ENCODE measurements around the gene RORC. TPM values are rescaled to one million over a fixed set of nuclear protein-coding genes. Genes with fewer than 3 reads are reported as not detected.

RORC gene
- total RNA-seq, 4 donors from 2014 or later, result 0.13 to 1.8 (median 1.4) TPM; not detected in 1

GRCh38 chr1:151814971-151815545 lies 16.5 kb downstream of the RORC start:
- no peak for ATAC-seq
- no peak for TF ChIP-seq EP300 (IDR thresholded peaks at IDR 0.05)
- no peaks in the 10 kb centered on the region for H3K36me3 ChIP-seq
- no peaks in the 10 kb centered on the region for H3K9me3 ChIP-seq
- H3K27me3 ChIP-seq, result peaks cover 3% of the 10 kb centered on the region
- no peak overlapping the region for H3K27ac ChIP-seq
- 72 to 100% methylated on average over 1 to 2 of the region's 8 CpGs for WGBS, 2 donors (ENCODE audit: low coverage in 1 of 2)
- no peaks in the 10 kb centered on the region for H3K4me1 ChIP-seq
- H3K4me3 ChIP-seq, result no peak overlapping the region

GRCh38 chr1:151814426-151814825 lies 17.2 kb downstream of the RORC start:
- Histone ChIP-seq H3K27ac (no peak overlapping the region), H3K9me3 (no peaks in the 10 kb centered on the region), H3K36me3 (no peaks in the 10 kb centered on the region), H3K4me3 (no peak overlapping the region), H3K4me1 (no peaks in the 10 kb centered on the region), H3K27me3 (no peaks in the 10 kb centered on the region)
- no peak for TF ChIP-seq EP300 (IDR thresholded peaks at IDR 0.05)
- no peak for TF ChIP-seq POLR2A (IDR thresholded peaks at IDR 0.05)
- no peak for TF ChIP-seq CTCF (IDR thresholded peaks at IDR 0.05)
- no peak for TF ChIP-seq POLR2AphosphoS5 (IDR thresholded peaks at IDR 0.05)
- ATAC-seq, result no peak
- WGBS, 2 donors (ENCODE audit: low coverage in 1 of 2), result 78 to 80% methylated on average over 1 to 10 of the region's 15 CpGs

- no peak for ATAC-seq
- no peak for TF ChIP-seq POLR2A (IDR thresholded peaks at IDR 0.05)
- no peak for TF ChIP-seq CTCF (IDR thresholded peaks at IDR 0.05)
- no peak for TF ChIP-seq EP300 (IDR thresholded peaks at IDR 0.05)
- no peak for TF ChIP-seq POLR2AphosphoS5 (IDR thresholded peaks at IDR 0.05)
- Histone ChIP-seq H3K27me3 (no peaks in the 10 kb centered on the region), H3K36me3 (no peaks in the 10 kb centered on the region), H3K9me3 (no peaks in the 10 kb centered on the region), H3K4me3 (no peak overlapping the region), H3K4me1 (no peaks in the 10 kb centered on the region), H3K27ac (no peak overlapping the region)
- WGBS, 2 donors (ENCODE audit: low coverage in 1 of 2), result 54 to 83% methylated on average over 1 to 3 of the region's 12 CpGs
Measured at GRCh38 chr1:151813271-151813977, 18.2 kb downstream of the RORC start.

GRCh38 chr1:151811181-151811580 lies 20.4 kb downstream of the RORC start:
- H3K27ac ChIP-seq, result no peak overlapping the region

GRCh38 chr1:151809985-151810556 lies 21.5 kb downstream of the RORC start:
- Histone ChIP-seq H3K36me3 (no peaks in the 10 kb centered on the region), H3K4me1 (no peaks in the 10 kb centered on the region), H3K27me3 (peaks cover 9% of the 10 kb centered on the region), H3K27ac (no peak overlapping the region), H3K4me3 (no peak overlapping the region), H3K9me3 (no peaks in the 10 kb centered on the region)
- 93 to 100% methylated on average over 1 of the region's 1 CpG for WGBS, 2 donors (ENCODE audit: low coverage in 1 of 2)
- ATAC-seq, result no peak
- TF ChIP-seq EP300 (IDR thresholded peaks at IDR 0.05) (no peak), POLR2A (IDR thresholded peaks at IDR 0.05) (no peak), CTCF (IDR thresholded peaks at IDR 0.05) (no peak), POLR2AphosphoS5 (IDR thresholded peaks at IDR 0.05) (no peak)

More at GRCh38 chr1:151811181-151811580, 20.4 kb downstream of the RORC start:
- no peaks in the 10 kb centered on the region for H3K36me3 ChIP-seq
- peak; percentile 51 for ATAC-seq
- H3K9me3 ChIP-seq, result no peaks in the 10 kb centered on the region
- H3K4me3 ChIP-seq, result no peak overlapping the region
- H3K27me3 ChIP-seq, result peaks cover 7% of the 10 kb centered on the region
- WGBS, 2 donors (ENCODE audit: low coverage in 1 of 2), result 83 to 95% methylated on average over 2 to 4 of the region's 9 CpGs
- H3K4me1 ChIP-seq, result no peaks in the 10 kb centered on the region
- TF ChIP-seq POLR2AphosphoS5 (IDR thresholded peaks at IDR 0.05) (no peak), POLR2A (IDR thresholded peaks at IDR 0.05) (no peak), EP300 (IDR thresholded peaks at IDR 0.05) (no peak), CTCF (IDR thresholded peaks at IDR 0.05) (no peak)
